GM18508 (cell line): ENCODE measurements around the gene NECAB3.

Source experiments
- ATAC-seq: cut with Tn5 transposase; IDR thresholded peaks from one replicate; pipeline ENCODE4 v1.9.1; 2021; ENCODE audit warnings: moderate number of reproducible peaks; ENCODE audit not compliant: insufficient read depth, unreplicated experiment

Gene NECAB3

GRCh38 chr20:33627577-33628216 is 46.5 kb downstream of the NECAB3 start:
- ATAC-seq = no peak

GRCh38 chr20:33626190-33626589 is 48.0 kb downstream of the NECAB3 start:
- ATAC-seq = no peak

- no peak for ATAC-seq
Measured at GRCh38 chr20:33624399-33624798, 49.8 kb downstream of the NECAB3 start.

- ATAC-seq = no peak
Measured at GRCh38 chr20:33622705-33623365, 51.4 kb downstream of the NECAB3 start.

DNA sequence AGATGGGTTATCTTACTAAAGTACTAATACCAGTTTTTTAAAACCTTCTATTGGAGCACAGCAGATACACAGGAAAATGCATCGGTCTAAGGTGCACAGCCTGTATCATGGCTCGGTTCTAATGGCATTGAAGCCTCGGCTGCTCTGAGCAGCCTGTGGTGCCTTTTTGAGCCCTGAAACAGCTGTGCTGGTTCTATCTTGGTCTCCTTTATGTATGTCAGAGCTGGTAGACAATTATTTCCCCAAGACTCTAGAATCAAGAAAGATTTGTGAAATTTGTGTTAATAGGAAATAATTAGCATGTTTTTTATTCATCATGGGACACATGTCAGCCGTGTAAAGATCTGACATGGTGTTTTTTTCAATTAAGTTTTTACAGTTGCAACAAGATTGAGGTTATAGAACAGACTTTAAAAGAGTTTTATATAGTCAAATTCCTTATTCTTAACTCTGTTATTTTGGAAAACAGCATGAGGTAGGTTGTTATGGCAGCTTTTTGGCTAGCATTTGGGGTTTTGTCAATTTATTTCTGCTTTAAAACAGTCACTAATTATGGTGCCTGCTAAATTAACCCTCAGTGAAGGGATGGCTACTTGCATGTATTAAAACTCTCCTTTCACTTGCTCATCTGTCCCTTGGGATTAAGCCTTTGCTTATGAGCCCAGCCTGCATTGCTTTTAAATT is 52.4 kb downstream of the NECAB3 start:
- no peak for ATAC-seq

- no peak for ATAC-seq
Measured at GRCh38 chr20:33612001-33612400, 62.2 kb downstream of the NECAB3 start.

GRCh38 chr20:33611106-33611505 is 63.1 kb downstream of the NECAB3 start:
- no peak for ATAC-seq

- no peak for ATAC-seq
Measured at GRCh38 chr20:33609504-33609903, 64.7 kb downstream of the NECAB3 start.
